ENCODE measurements around the gene INSC.

GRCh38 chr11:15280393-15280792, 165.7 kb downstream of the INSC start:
- no peak for TF ChIP-seq EZH2 (IDR thresholded peaks at IDR 0.05; ENCODE audit: insufficient read depth, poor library complexity, severe bottlenecking)
- TF ChIP-seq EZH2phosphoT487 (IDR thresholded peaks at IDR 0.05; ENCODE audit: insufficient read depth, low read depth), result no peak

Measured in GM23248 (cell line).